Mesenchymal stem cell (in vitro differentiated cells and primary cell): ENCODE results near the gene PHKG1.

Experiments used
- DNase-seq: peaks from one replicate; pipeline ENCODE4 v3.0.0-alpha.2; 2013
- H2AFZ ChIP-seq: one replicate; pipeline ENCODE4 v1.6.1; 2013; ENCODE audit warnings: low read depth, mild to moderate bottlenecking, control low read depth, inconsistent platforms, low read length, moderate library complexity
- H2AK5ac ChIP-seq: 2 replicates; pipeline ENCODE4 v1.6.1; 2013; ENCODE audit warnings: low read length, moderate library complexity, mild to moderate bottlenecking, inconsistent platforms; ENCODE audit not compliant: severe bottlenecking
- H2BK120ac ChIP-seq: one replicate; pipeline ENCODE4 v1.6.1; 2013; ENCODE audit warnings: low read depth, mild to moderate bottlenecking, inconsistent platforms, low read length, moderate library complexity
- H2BK12ac ChIP-seq, 2 experiments: one replicate each; pipeline ENCODE4 v1.6.1; 2013; ENCODE audit warnings: inconsistent platforms in 2 of 2, low read length in 2 of 2, mild to moderate bottlenecking in 2 of 2, moderate library complexity in 2 of 2, control low read depth in 1 of 2
- H2BK15ac ChIP-seq: one replicate; pipeline ENCODE4 v1.6.1; 2013; ENCODE audit warnings: mild to moderate bottlenecking, low read depth, inconsistent platforms; ENCODE audit not compliant: poor library complexity, severe bottlenecking
- H2BK5ac ChIP-seq: 2 replicates; pipeline ENCODE4 v1.6.1; 2013; ENCODE audit warnings: low read depth, mild to moderate bottlenecking, low read length, control low read depth, inconsistent platforms; ENCODE audit not compliant: poor library complexity, severe bottlenecking
- H3K14ac ChIP-seq, 2 experiments: one replicate each; pipeline ENCODE4 v1.6.1; 2013; ENCODE audit warnings: inconsistent platforms in 2 of 2, low read length in 2 of 2, control low read depth in 1 of 2, mild to moderate bottlenecking in 1 of 2, moderate library complexity in 1 of 2
- H3K18ac ChIP-seq, 2 experiments: one replicate each; pipeline ENCODE4 v1.6.1; 2013; ENCODE audit warnings: inconsistent platforms in 2 of 2, low read length in 2 of 2, control low read depth in 1 of 2, low read depth in 1 of 2, mild to moderate bottlenecking in 1 of 2
- H3K23ac ChIP-seq, 2 experiments: one replicate each; pipeline ENCODE4 v1.6.1; 2013; ENCODE audit warnings: inconsistent platforms in 2 of 2, low read length in 2 of 2, mild to moderate bottlenecking in 2 of 2, moderate library complexity in 2 of 2, control low read depth in 1 of 2
- H3K27ac ChIP-seq: 2 replicates; pipeline ENCODE4 v1.5.1; 2013; ENCODE audit warnings: mild to moderate bottlenecking, moderate library complexity, low read length, control low read depth, inconsistent platforms; ENCODE audit not compliant: poor library complexity, severe bottlenecking
- H3K27me3 ChIP-seq, 2 experiments: 2 replicates each; pipeline versions ENCODE4 v1.6.1 to v1.7.0; 2013; ENCODE audit warnings: low read length in 2 of 2, mild to moderate bottlenecking in 2 of 2, moderate library complexity in 2 of 2, control low read depth in 1 of 2, inconsistent platforms in 1 of 2; ENCODE audit not compliant: control insufficient read depth in 1 of 2, insufficient read depth in 1 of 2
- H3K36me3 ChIP-seq, 2 experiments: 2 replicates each; pipeline versions ENCODE4 v1.6.1 to v1.7.0; 2013; ENCODE audit warnings: low read length in 2 of 2, control low read depth in 1 of 2, inconsistent platforms in 1 of 2, low read depth in 1 of 2, mild to moderate bottlenecking in 1 of 2; ENCODE audit not compliant: insufficient read depth in 2 of 2, control insufficient read depth in 1 of 2
- H3K4ac ChIP-seq, 2 experiments: one replicate each; pipeline ENCODE4 v1.6.1; 2013; ENCODE audit warnings: inconsistent platforms in 2 of 2, low read length in 2 of 2, mild to moderate bottlenecking in 2 of 2, moderate library complexity in 2 of 2, control low read depth in 1 of 2, low read depth in 1 of 2
- H3K4me1 ChIP-seq: 2 replicates; pipeline ENCODE4 v1.6.1; 2013; ENCODE audit warnings: low read depth, low read length, control low read depth; ENCODE audit not compliant: control insufficient read depth, insufficient read depth
- H3K4me2 ChIP-seq: 2 replicates; pipeline ENCODE4 v1.6.1; 2013; ENCODE audit warnings: low read length, mild to moderate bottlenecking, inconsistent platforms; ENCODE audit not compliant: poor library complexity, severe bottlenecking
- H3K4me3 ChIP-seq, 2 experiments: 2 replicates each; pipeline versions ENCODE4 v1.5.1 to v1.7.0; 2013; ENCODE audit warnings: low read length in 2 of 2, mild to moderate bottlenecking in 2 of 2, control low read depth in 1 of 2, low read depth in 1 of 2; ENCODE audit not compliant: insufficient read depth in 1 of 2
- H3K79me1 ChIP-seq: replicated peaks from 2 replicates; pipeline ENCODE4 v1.6.1; 2013; ENCODE audit warnings: mild to moderate bottlenecking, control low read depth, low read length, inconsistent platforms; ENCODE audit not compliant: poor library complexity, severe bottlenecking
- H3K9ac ChIP-seq: 2 replicates; pipeline ENCODE4 v1.7.0; 2013; ENCODE audit warnings: mild to moderate bottlenecking, low read length, moderate library complexity
- H3K9me3 ChIP-seq: 2 replicates; pipeline ENCODE4 v1.7.0; 2013; ENCODE audit warnings: mild to moderate bottlenecking, low read length; ENCODE audit not compliant: control insufficient read depth
- H4K8ac ChIP-seq: one replicate; pipeline ENCODE4 v1.6.1; 2013; ENCODE audit warnings: inconsistent platforms, mild to moderate bottlenecking, low read length, moderate library complexity
- H4K91ac ChIP-seq: one replicate; pipeline ENCODE4 v1.6.1; 2013; ENCODE audit warnings: mild to moderate bottlenecking, low read length, inconsistent platforms
- WGBS: methylation state at CpG from one replicate; pipeline ENCODE4 v1.1.7; 2013; ENCODE audit warnings: mixed read lengths; 5-methylcytosine and 5-hydroxymethylcytosine counted together

Gene PHKG1

DNA sequence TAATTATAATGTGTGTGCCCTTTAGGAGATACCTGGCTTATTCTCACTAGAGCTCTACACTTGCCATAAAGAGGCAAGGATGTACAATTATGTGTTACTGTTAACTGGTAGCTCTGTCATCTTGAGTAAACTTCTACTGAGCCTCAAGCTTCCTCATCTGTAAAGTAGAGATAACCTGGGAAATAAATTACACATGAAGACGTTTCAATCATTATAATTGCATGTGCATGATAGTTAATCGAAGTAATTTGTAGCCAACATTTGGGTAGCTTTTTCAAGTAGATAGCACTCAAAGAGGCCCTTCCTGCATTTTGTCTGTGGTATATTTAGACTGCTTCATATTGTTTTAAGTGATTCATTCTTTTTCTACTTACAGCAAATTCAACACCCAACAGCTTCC is 38.8 kb downstream of the PHKG1 start:
- no peak overlapping the region for H2BK5ac ChIP-seq
- H3K27me3 ChIP-seq: no peaks in the 10 kb centered on the region
- peaks cover 15 to 63% of the 10 kb centered on the region in 2 experiments for H3K36me3 ChIP-seq
- no peak overlapping the region for H2AFZ ChIP-seq
- H2BK120ac ChIP-seq: no peak overlapping the region
- no peak overlapping the region for H3K23ac ChIP-seq
- DNase-seq: no peak
- H3K4me1 ChIP-seq: peaks cover 14% of the 10 kb centered on the region
- no peaks in the 10 kb centered on the region for H3K9me3 ChIP-seq
- peaks cover 2% of the 10 kb centered on the region for H3K79me1 ChIP-seq
- H4K8ac ChIP-seq: no peak overlapping the region
- no peak overlapping the region for H3K4me3 ChIP-seq
- no peak overlapping the region for H3K4me2 ChIP-seq
- H3K14ac ChIP-seq: no peak overlapping the region
- H2BK12ac ChIP-seq: no peak overlapping the region
- no peak overlapping the region for H3K4ac ChIP-seq
- WGBS: 100% methylated on average over 1 of the region's 2 CpGs
- H2BK15ac ChIP-seq: no peak overlapping the region
- H2AK5ac ChIP-seq: no peak overlapping the region
- no peak overlapping the region for H3K27ac ChIP-seq
- peak overlapping the region; percentile 100 for H3K9ac ChIP-seq
- no peak overlapping the region for H3K18ac ChIP-seq
- H4K91ac ChIP-seq: no peak overlapping the region

DNA sequence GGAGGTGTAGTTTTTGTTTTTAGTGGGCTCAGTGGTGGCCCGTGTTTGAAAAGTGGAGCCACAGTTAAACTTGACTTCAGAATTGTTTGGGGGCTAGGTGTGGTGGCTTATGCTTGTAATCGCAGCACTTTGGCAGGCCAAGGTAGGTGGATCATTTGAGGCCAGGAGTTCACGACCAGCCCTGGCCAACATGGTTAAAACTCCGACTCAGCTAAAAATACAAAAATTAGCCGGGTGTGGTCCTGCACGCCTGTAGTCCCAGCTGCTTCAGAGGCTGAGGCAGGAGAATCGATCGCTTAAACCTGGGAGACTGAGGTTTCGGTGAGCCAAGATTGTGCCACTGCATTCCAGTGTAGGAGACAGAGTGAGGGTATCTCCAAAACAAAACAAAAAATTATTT is 39.4 kb downstream of the PHKG1 start:
- Histone ChIP-seq H2AK5ac (peak overlapping the region; percentile 2), H3K23ac (no peak overlapping the region), H3K18ac (no peak overlapping the region), H3K27ac (no peak overlapping the region), H3K4me3 (peak overlapping the region in 1 of 2 experiments; percentile 98), H3K27me3 (no peaks in the 10 kb centered on the region), H2BK15ac (no peak overlapping the region), H3K9ac (peak overlapping the region; percentile 100), H3K4me1 (peaks cover 16% of the 10 kb centered on the region), H4K91ac (no peak overlapping the region), H2BK5ac (no peak overlapping the region), H3K36me3 (peaks cover 13 to 57% of the 10 kb centered on the region in 2 experiments), H2BK120ac (no peak overlapping the region), H2AFZ (no peak overlapping the region), H4K8ac (peak overlapping the region; percentile 49), H2BK12ac (no peak overlapping the region), H3K4me2 (peak overlapping the region; percentile 40), H3K9me3 (no peaks in the 10 kb centered on the region), H3K14ac (no peak overlapping the region), H3K79me1 (peaks cover 2% of the 10 kb centered on the region), H3K4ac (peak overlapping the region in 1 of 2 experiments; percentile 28)
- DNase-seq: no peak
- WGBS: 93% methylated on average over 9 of the region's 9 CpGs

DNA sequence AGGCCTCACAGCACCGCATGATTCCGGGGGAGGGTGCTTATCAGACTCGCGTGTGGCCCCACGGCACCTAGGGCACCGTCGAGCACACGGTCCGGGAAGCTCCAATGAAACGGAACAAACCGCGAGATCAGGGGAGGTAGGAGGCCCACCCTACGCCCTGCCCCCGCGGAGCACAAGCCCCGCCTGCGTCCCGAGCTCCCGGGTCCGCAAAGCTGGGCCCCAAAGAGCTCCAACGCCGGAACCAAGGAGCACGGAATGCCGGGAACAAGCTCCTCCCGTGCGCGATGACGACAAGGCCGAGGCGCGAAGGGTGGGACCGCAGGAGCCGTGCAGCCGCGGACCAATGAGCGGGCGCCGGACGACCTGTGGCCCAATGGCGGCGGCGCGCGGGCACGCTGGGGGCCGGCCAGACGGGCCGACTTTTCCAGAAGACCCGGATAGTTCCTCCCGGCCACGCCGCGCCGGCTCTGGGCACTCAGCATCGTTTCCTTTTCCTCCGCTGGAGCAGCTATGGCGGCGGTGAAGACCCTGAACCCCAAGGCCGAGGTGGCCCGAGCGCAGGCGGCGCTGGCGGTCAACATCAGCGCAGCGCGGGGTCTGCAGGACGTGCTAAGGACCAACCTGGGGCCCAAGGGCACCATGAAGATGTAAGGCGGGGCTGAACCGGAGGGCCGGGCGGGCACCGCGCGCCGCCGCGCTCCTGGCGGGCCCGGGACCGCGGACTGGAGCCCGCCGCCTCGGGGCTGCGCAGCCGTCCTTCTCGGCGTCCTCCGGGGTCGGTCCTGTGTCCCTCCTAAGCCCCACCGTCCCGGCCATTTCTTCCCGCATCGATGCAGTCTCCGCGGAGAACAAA is 41.2 kb downstream of the PHKG1 start, which contains the start of the genes CCT6A and PSPH:
CCT6A (plus strand) TSS at position 427 of the 853 bp plus-strand sequence; CDS start at position 511, 84 bp downstream.
PSPH (minus strand) TSS at position 106 of the 853 bp plus-strand sequence. CDS start 30,232 bp downstream, outside the sequence.
- Histone ChIP-seq H3K9me3 (no peaks in the 10 kb centered on the region), H2BK12ac (peak within 1 kb of the TSS; percentile 72 to 82), H3K4me3 (peak within 1 kb of the TSS; percentile 98), H2BK120ac (peak within 1 kb of the TSS; percentile 75), H3K4ac (peak within 1 kb of the TSS; percentile 90 to 99), H3K4me2 (peak within 1 kb of the TSS; percentile 67), H3K4me1 (peaks cover 20% of the 10 kb centered on the region), H3K23ac (peak within 1 kb of the TSS in 1 of 2 experiments; percentile 83), H4K91ac (peak within 1 kb of the TSS; percentile 95), H3K36me3 (peaks cover 7 to 39% of the 10 kb centered on the region in 2 experiments), H3K79me1 (no peaks in the 10 kb centered on the region), H4K8ac (peak within 1 kb of the TSS; percentile 90), H2AFZ (peak within 1 kb of the TSS; percentile 93), H3K14ac (peak within 1 kb of the TSS in 1 of 2 experiments; percentile 99), H3K9ac (peak within 1 kb of the TSS; percentile 100), H2AK5ac (peak within 1 kb of the TSS; percentile 86), H3K27ac (peak within 1 kb of the TSS; percentile 94), H3K18ac (peak within 1 kb of the TSS; percentile 91 to 99), H2BK5ac (peak within 1 kb of the TSS; percentile 87), H3K27me3 (no peaks in the 10 kb centered on the region), H2BK15ac (no peak within 1 kb of the TSS)
- under 1% methylated on average over 96 of the region's 97 CpGs for WGBS
- DNase-seq: peak; percentile 99

DNA sequence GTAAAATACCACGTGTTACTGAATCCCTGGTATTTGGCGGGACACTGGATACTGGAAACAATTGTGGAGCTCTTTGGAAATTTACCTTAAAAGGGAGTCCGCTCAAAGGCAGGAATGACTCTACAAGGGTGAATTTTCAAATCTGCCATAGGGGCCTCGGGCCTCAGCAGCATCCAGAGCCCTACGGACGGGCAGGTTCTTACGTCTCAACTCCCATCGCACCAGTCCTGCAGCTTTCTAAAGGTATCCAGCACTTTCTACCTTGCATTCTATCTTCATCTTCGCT is 41.8 kb downstream of the PHKG1 start:
- peak overlapping the region; percentile 94 for H3K27ac ChIP-seq
- no peaks in the 10 kb centered on the region for H3K79me1 ChIP-seq
- peak overlapping the region; percentile 100 for H3K9ac ChIP-seq
- H3K4me1 ChIP-seq: peaks cover 23% of the 10 kb centered on the region
- H2AFZ ChIP-seq: no peak overlapping the region
- no peak overlapping the region for H2BK15ac ChIP-seq
- H3K14ac ChIP-seq: no peak overlapping the region
- H4K91ac ChIP-seq: peak overlapping the region; percentile 91
- peak overlapping the region; percentile 14 for H2BK5ac ChIP-seq
- peak overlapping the region; percentile 61 to 98 for H3K4me3 ChIP-seq
- peak overlapping the region; percentile 90 for H4K8ac ChIP-seq
- no peaks in the 10 kb centered on the region for H3K27me3 ChIP-seq
- H3K18ac ChIP-seq: peak overlapping the region; percentile 55 to 86
- peak overlapping the region; percentile 66 for H3K4me2 ChIP-seq
- peak overlapping the region; percentile 86 for H2AK5ac ChIP-seq
- WGBS: 0% methylated on average over 9 of the region's 9 CpGs
- H3K4ac ChIP-seq: peak overlapping the region in 1 of 2 experiments; percentile 56
- no peak overlapping the region for H3K23ac ChIP-seq
- peaks cover 4 to 33% of the 10 kb centered on the region in 2 experiments for H3K36me3 ChIP-seq
- H2BK120ac ChIP-seq: peak overlapping the region; percentile 75
- H2BK12ac ChIP-seq: peak overlapping the region in 1 of 2 experiments; percentile 56
- no peaks in the 10 kb centered on the region for H3K9me3 ChIP-seq
- DNase-seq: no peak
